HepG2 (cell line): ENCODE results near the gene NRG3.

ENCODE experiments used
- CTCF ChIP-seq: sonication (generic); formaldehyde crosslinking; IDR thresholded peaks from 2 replicates; pipeline ENCODE4 v1.5.0; 2020; ENCODE audit warnings: mild to moderate bottlenecking, missing genetic modification reagents, moderate library complexity
- EP300 ChIP-seq, 3 experiments: sonication (generic) in 1 of 3; formaldehyde crosslinking in 1 of 3; IDR thresholded peaks; 2 replicates each; pipeline versions ENCODE4 v1.5.1 to v1.6.1; 2011 to 2020; ENCODE audit warnings: low read depth in 2 of 3, low read length in 2 of 3, borderline replicate concordance in 1 of 3, improper control_type of control experiment in 1 of 3, mild to moderate bottlenecking in 1 of 3, missing genetic modification reagents in 1 of 3, moderate library complexity in 1 of 3
- MIER3 ChIP-seq: IDR thresholded peaks from 2 replicates; pipeline ENCODE4 v1.6.1; 2016; ENCODE audit warnings: missing compliant biosample characterization, borderline replicate concordance
- ZFP36 ChIP-seq: fragments of 150-350 bp; IDR thresholded peaks from 2 replicates; pipeline ENCODE4 v1.6.1; 2018; ENCODE audit warnings: borderline replicate concordance, low read length, low read depth; ENCODE audit not compliant: partially characterized antibody
- ZNF512 ChIP-seq: sonication (generic); formaldehyde crosslinking; IDR thresholded peaks from 2 replicates; pipeline ENCODE4 v1.4.0; 2020; ENCODE audit warnings: mild to moderate bottlenecking, missing genetic modification reagents

DNA sequence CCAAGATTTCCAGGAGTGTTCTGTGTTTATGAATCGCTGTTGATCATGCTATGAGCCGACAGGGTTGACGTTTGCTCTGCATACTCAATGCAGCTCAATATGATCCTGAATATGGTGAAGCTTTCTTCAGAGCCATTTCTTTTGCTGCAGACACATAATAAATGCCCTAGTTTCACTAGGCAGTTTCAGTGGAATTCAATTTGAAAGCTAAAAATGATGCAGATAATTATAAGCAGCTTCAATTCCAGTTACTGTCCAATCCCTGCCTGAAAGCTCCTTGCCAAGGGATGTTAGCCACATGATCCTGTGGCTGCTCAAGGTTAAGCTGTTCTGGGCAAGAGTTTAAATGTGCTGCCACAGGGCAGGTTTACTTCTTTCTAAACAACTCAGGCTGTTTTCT lies 805.6 kb downstream of the NRG3 start:
- no peak for TF ChIP-seq CTCF (CRISPR knock-in tag)
- no peak for TF ChIP-seq EP300 (IDR thresholded peaks at IDR 0.05; ENCODE audit: low read depth in 2 of 2, low read length in 2 of 2)
- no peak for TF ChIP-seq EP300 (CRISPR knock-in tag; IDR thresholded peaks at IDR 0.05; ENCODE audit: borderline replicate concordance)
- TF ChIP-seq ZFP36: no peak
- no peak for TF ChIP-seq MIER3 (CRISPR knock-in tag)
- TF ChIP-seq ZNF512 (CRISPR knock-in tag): no peak
